K562 (cell line): ENCODE results near the gene HK2. TPM values are rescaled to one million over a fixed set of nuclear protein-coding genes. Genes with fewer than 3 reads are reported as not detected.

Source experiments
- ATAC-seq: fragments of 200-7000 bp; cut with Tn5 transposase; 3 replicates; pipeline ENCODE4 v1.9.1; 2020; ENCODE audit warnings: moderate library complexity
- BruUV-seq: library from RNA; stranded (reverse); fragments of 400-500 nt; replicated peaks from 2 replicates; lab custom pipeline; 2021; lab: Mats Ljungman, UMichigan
- CTCF ChIA-PET: fragments of 300-600 bp; formaldehyde crosslinking; extraction: SDS; loops from one replicate; lab custom pipeline; 2021; ENCODE audit warnings: low intra/inter-chr PET ratio; lab: Yijun Ruan, JAX
- POLR2A ChIA-PET: fragments of 300-600, 350-650 bp; sonication (Branson Sonifier 250); formaldehyde crosslinking; extraction: SDS; loops from one replicate; lab custom pipeline; 2021; ENCODE audit warnings: antibody characterized with exemption, inconsistent platforms; lab: Yijun Ruan, JAX
- DNase-seq, 4 experiments: peaks; one replicate each; pipeline versions ENCODE4 v3.0.0 to v3.0.0-alpha.2; 2011 to 2018; ENCODE audit warnings: low spot score in 3 of 4, mixed read lengths in 3 of 4; ENCODE audit errors: extremely low read depth in 1 of 4
- FAIRE-seq: peaks from 2 replicates; lab custom pipeline; 2011; peaks lifted over from hg19 to GRCh38; lab: Jason Lieb, UNC
- H2AFZ ChIP-seq: 2 replicates; pipeline ENCODE4 v1.6.0; 2011; ENCODE audit warnings: low read depth, low read length, control low read depth, inconsistent platforms
- H3K27ac ChIP-seq: fragments of 200-600 bp; 3 replicates; pipeline ENCODE4 v1.8.0; 2011; ENCODE audit warnings: low read depth, mild to moderate bottlenecking, control low read depth, inconsistent platforms, low read length, moderate library complexity, mixed read lengths; ENCODE audit errors: extremely low read depth
- H3K27me3 ChIP-seq, 2 experiments: fragments of 300-600 bp in 1 of 2; 2 replicates in 1 of 2; 3 replicates in 1 of 2; pipeline versions ENCODE4 v1.6.0 to v1.8.0; 2011; ENCODE audit warnings: inconsistent platforms in 2 of 2, low read length in 2 of 2, mild to moderate bottlenecking in 1 of 2, mixed read lengths in 1 of 2, moderate library complexity in 1 of 2; ENCODE audit not compliant: control insufficient read depth in 2 of 2, insufficient read depth in 2 of 2
- H3K36me3 ChIP-seq: fragments of 300-600 bp; 3 replicates; pipeline ENCODE4 v1.8.0; 2011; ENCODE audit warnings: mild to moderate bottlenecking, low read length, inconsistent platforms; ENCODE audit not compliant: control insufficient read depth, insufficient read depth
- H3K4me1 ChIP-seq, 2 experiments: fragments of 200-600 bp in 1 of 2; replicated peaks in 1 of 2; 2 replicates in 1 of 2; 3 replicates in 1 of 2; pipeline versions ENCODE4 v1.5.1 to v1.8.0; 2011; ENCODE audit warnings: inconsistent platforms in 2 of 2, low read length in 2 of 2, mild to moderate bottlenecking in 1 of 2, mixed read lengths in 1 of 2, moderate library complexity in 1 of 2; ENCODE audit not compliant: control insufficient read depth in 2 of 2, insufficient read depth in 2 of 2
- H3K4me2 ChIP-seq: 2 replicates; pipeline ENCODE4 v1.6.1; 2011; ENCODE audit warnings: low read length, control low read depth, inconsistent platforms, mixed read lengths; ENCODE audit not compliant: insufficient read depth
- H3K4me3 ChIP-seq: fragments of 200-600 bp; sonication (generic), shearing (Covaris generic); 2 replicates; pipeline ENCODE4 v1.5.1; 2016; ENCODE audit warnings: control low read depth, inconsistent platforms
- H3K79me2 ChIP-seq: fragments of 200-600 bp; 3 replicates; pipeline ENCODE4 v1.8.0; 2011; ENCODE audit warnings: low read length, inconsistent platforms; ENCODE audit not compliant: control insufficient read depth, insufficient read depth
- H3K9ac ChIP-seq, 2 experiments: 2 replicates each; pipeline versions ENCODE4 v1.6.0 to v1.6.1; 2011; ENCODE audit warnings: low read depth in 2 of 2, low read length in 2 of 2, control low read depth in 1 of 2, inconsistent platforms in 1 of 2, mild to moderate bottlenecking in 1 of 2, mixed read lengths in 1 of 2; ENCODE audit not compliant: insufficient read depth in 1 of 2
- H3K9me1 ChIP-seq: one replicate; pipeline ENCODE4 v1.6.0; 2011; ENCODE audit warnings: inconsistent platforms, mild to moderate bottlenecking, low read length, moderate library complexity; ENCODE audit not compliant: control insufficient read depth, insufficient read depth
- H3K9me3 ChIP-seq: replicated peaks from 2 replicates; pipeline ENCODE4 v1.5.1; 2011; ENCODE audit warnings: low read depth, low read length, inconsistent platforms; ENCODE audit not compliant: control insufficient read depth, insufficient read depth
- H4K20me1 ChIP-seq: replicated peaks from 2 replicates; pipeline ENCODE4 v1.6.1; 2011; ENCODE audit warnings: low read length, inconsistent platforms, mixed read lengths; ENCODE audit not compliant: control insufficient read depth, insufficient read depth
- CC2D1A ChIP-seq: fragments of 450-650 bp; IDR thresholded peaks from 2 replicates; pipeline ENCODE4 v1.6.1; 2017; ENCODE audit warnings: mild to moderate bottlenecking
- PHB2 ChIP-seq: fragments of 450-650 bp; IDR thresholded peaks from 2 replicates; pipeline ENCODE4 v1.6.1; 2017; ENCODE audit warnings: low read depth
- PHF8 ChIP-seq: fragments of 200-600 bp; sonication (generic); IDR thresholded peaks from 2 replicates; pipeline ENCODE4 v1.6.1; 2012; ENCODE audit warnings: mixed run types, mild to moderate bottlenecking, inconsistent platforms, low read length, moderate library complexity, borderline replicate concordance
- SETDB1 ChIP-seq: IDR thresholded peaks from one replicate; pipeline ENCODE4 v1.6.1; 2012; ENCODE audit warnings: low read length, control low read depth, inconsistent platforms
- SMARCE1 ChIP-seq: fragments of 450-650 bp; IDR thresholded peaks from 2 replicates; pipeline ENCODE4 v1.7.1; 2016; ENCODE audit warnings: mild to moderate bottlenecking
- U2AF2 ChIP-seq: fragments of 200-400 bp; formaldehyde crosslinking; optimal IDR thresholded peaks from 2 replicates; pipeline ENCODE3; 2017; ENCODE audit warnings: low read depth, mild to moderate bottlenecking, low read length
- ZFPM2 ChIP-seq: fragments of 250-450 bp; sonication (Bioruptor Pico); IDR thresholded peaks from 2 replicates; pipeline ENCODE4 v1.5.1; 2022; ENCODE audit warnings: mild to moderate bottlenecking
- ZNF232 ChIP-seq: sonication (generic); formaldehyde crosslinking; IDR thresholded peaks from 2 replicates; pipeline ENCODE4 v1.8.0; 2022; ENCODE audit warnings: mild to moderate bottlenecking, missing genetic modification reagents
- ZNF699 ChIP-seq: fragments of 250-450 bp; sonication (Bioruptor Pico); IDR thresholded peaks from 2 replicates; pipeline ENCODE4 v1.8.0; 2021; ENCODE audit warnings: mild to moderate bottlenecking, moderate library complexity; ENCODE audit not compliant: insufficient replicate concordance
- WGBS: fragments of 100-300 bp; shearing (Covaris generic); methylation state at CpG from one replicate; pipeline ENCODE4 v1.1.6; 2016; ENCODE audit warnings: low coverage, mixed read lengths; ENCODE audit not compliant: insufficient coverage; ENCODE audit errors: missing lambda C conversion rate; 5-methylcytosine and 5-hydroxymethylcytosine counted together
- in situ Hi-C: fragments of 300-500 bp; cut with MboI; formaldehyde crosslinking; loops from 4 replicates; pipeline ENCODE4 v1.15.0; 2018; ENCODE audit warnings: inconsistent platforms, mixed read lengths
- intact Hi-C: fragments of 100-400 bp; cut with micrococcal nuclease; formaldehyde crosslinking; loops from 2 replicates; pipeline ENCODE4 v1.14.2; 2022
- polyA plus RNA-seq, 8 experiments: library from polyadenylated mRNA; depleted of rRNA in 4 of 8; stranded (reverse) in 5 of 8; unstranded in 3 of 8; fragments of >200 nt; fragmentation: Nextera tagmentation in 2 of 8; fragmentation: Illumina TruSeq in 1 of 8; extraction: Ambion mirVana in 2 of 8; extraction: Trizol in 1 of 8; gene quantifications; 2 replicates each; pipeline versions ENCODE4 v1.2.1 to v1.2.3, GENCODE V29; 2011 to 2014; ENCODE audit warnings: inconsistent platforms in 1 of 8, missing spikeins in 1 of 8
- total RNA-seq, 7 experiments: library from RNA; depleted of rRNA in 6 of 7; stranded (reverse); fragments of >200 nt in 6 of 7; fragmentation: Illumina TruSeq in 2 of 7; extraction: Trizol in 2 of 7; gene quantifications; 2 replicates each; pipeline versions ENCODE4 v1.2.1 to v1.2.3, GENCODE V29; 2011 to 2021; ENCODE audit warnings: low replicate concordance in 1 of 7
- TF ChIP-seq, protein P1 (sequence below): fragments of 250-450 bp; sonication (Bioruptor Pico); IDR thresholded peaks from 2 replicates; pipeline ENCODE4 v1.8.0; 2021; ENCODE audit warnings: moderate library complexity, mild to moderate bottlenecking, inconsistent platforms
- TF ChIP-seq, protein P2 (sequence below): fragments of 250-450 bp; sonication (Bioruptor Pico); IDR thresholded peaks from 2 replicates; pipeline ENCODE4 v1.4.0; 2020; ENCODE audit warnings: mild to moderate bottlenecking, moderate library complexity, borderline replicate concordance
- TF ChIP-seq, protein P3 (sequence below): fragments of 250-450 bp; sonication (Bioruptor Pico); IDR thresholded peaks from 2 replicates; pipeline ENCODE4 v1.9.0; 2021; ENCODE audit warnings: mild to moderate bottlenecking, inconsistent platforms

Gene HK2
- total and polyA plus RNA-seq, 9 of the 15 experiments (the other 6 are each of a cell fraction or from before 2014, with no cell fraction given), result 4.7 to 56.0 (median 19.9) TPM

DNA sequence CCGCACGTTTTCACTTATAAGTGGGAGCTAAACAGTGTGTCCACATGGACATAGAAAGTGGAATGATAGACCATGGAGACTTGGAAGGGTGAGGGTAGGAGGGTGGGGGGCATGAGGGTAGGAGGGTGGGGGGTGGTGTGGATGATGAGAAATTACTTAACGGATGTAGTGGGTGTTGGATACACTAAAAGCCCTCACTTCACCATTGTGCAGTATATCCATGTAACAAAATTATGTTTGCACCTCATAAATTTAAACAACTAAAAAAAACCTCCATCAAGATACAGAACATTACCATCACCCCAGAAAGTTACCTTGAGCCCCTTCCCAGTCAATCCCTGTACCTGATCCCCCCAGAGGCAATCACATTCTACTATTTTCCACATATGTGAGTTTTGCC is 26.2 kb downstream of the HK2 start:
- WGBS, result 91% methylated on average over 2 of the region's 3 CpGs
- DNase-seq (no peak), FAIRE-seq (no peak), ATAC-seq (no peak)
- in situ Hi-C loops, result no loop called here
- CTCF ChIA-PET, result no interaction called here
- Histone ChIP-seq H3K4me3 (no peak overlapping the region), H3K79me2 (peaks cover 40% of the 10 kb centered on the region), H4K20me1 (peaks cover 52% of the 10 kb centered on the region), H3K4me2 (no peak overlapping the region), H3K9ac (no peak overlapping the region), H3K4me1 (peaks cover 4 to 17% of the 10 kb centered on the region in 2 experiments; a peak in 4 of 5 replicates), H2AFZ (no peak overlapping the region), H3K9me1 (no peaks in the 10 kb centered on the region), H3K27me3 (no peaks in the 10 kb centered on the region), H3K36me3 (peaks cover 66% of the 10 kb centered on the region), H3K27ac (no peak overlapping the region), H3K9me3 (no peaks in the 10 kb centered on the region)
- intact Hi-C loops, result no loop called here
- BruUV-seq, result no TSS peak
- POLR2A ChIA-PET, result no interaction called here
- no peak for TF ChIP-seq ZNF699 (CRISPR knock-in tag)
- no peak for TF ChIP-seq PHF8
- no peak for TF ChIP-seq ZFPM2 (CRISPR knock-in tag)
- TF ChIP-seq, protein P1, sequence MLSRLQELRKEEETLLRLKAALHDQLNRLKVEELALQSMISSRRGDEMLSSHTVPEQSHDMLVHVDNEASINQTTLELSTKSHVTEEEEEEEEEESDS (CRISPR knock-in tag), result no peak

DNA sequence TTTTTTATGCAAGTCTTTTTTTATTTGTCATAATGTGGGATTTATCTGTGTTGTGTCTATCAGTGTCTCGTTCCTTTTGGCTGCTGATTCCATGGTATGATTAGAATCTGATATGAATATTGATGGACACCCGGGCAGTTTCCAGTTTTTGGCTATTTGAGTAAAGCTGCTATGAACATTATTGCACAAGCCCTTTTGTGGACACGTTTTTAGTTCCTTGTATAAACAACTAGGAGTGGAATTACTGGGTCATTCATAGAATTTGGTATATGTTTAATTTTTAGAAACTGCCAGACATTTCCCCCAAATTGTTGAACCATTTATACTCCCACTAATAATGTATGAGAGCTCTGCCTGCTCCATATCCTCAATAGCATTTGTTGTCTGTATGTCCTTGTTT is 26.6 kb downstream of the HK2 start:
- no TSS peak for BruUV-seq
- peaks cover 7 to 18% of the 10 kb centered on the region in 2 experiments; a peak in 4 of 5 replicates for H3K4me1 ChIP-seq
- H3K36me3 ChIP-seq, result peaks cover 66% of the 10 kb centered on the region
- DNase-seq (no peak), ATAC-seq (no peak), FAIRE-seq (no peak)
- ChIA-PET POLR2A (no interaction called here), CTCF (no interaction called here)
- peaks cover 45% of the 10 kb centered on the region for H3K79me2 ChIP-seq
- H3K9me3 ChIP-seq, result no peaks in the 10 kb centered on the region
- in situ Hi-C loops, result no loop called here
- H3K27me3 ChIP-seq, result no peaks in the 10 kb centered on the region
- H4K20me1 ChIP-seq, result peaks cover 55% of the 10 kb centered on the region
- H3K9ac ChIP-seq, result no peak overlapping the region
- no peak overlapping the region for H2AFZ ChIP-seq
- 77% methylated on average over 3 of the region's 3 CpGs for WGBS
- intact Hi-C loops, result no loop called here
- no peak overlapping the region for H3K4me2 ChIP-seq
- no peak overlapping the region for H3K4me3 ChIP-seq
- no peak overlapping the region for H3K27ac ChIP-seq
- no peaks in the 10 kb centered on the region for H3K9me1 ChIP-seq
- TF ChIP-seq, protein P2, sequence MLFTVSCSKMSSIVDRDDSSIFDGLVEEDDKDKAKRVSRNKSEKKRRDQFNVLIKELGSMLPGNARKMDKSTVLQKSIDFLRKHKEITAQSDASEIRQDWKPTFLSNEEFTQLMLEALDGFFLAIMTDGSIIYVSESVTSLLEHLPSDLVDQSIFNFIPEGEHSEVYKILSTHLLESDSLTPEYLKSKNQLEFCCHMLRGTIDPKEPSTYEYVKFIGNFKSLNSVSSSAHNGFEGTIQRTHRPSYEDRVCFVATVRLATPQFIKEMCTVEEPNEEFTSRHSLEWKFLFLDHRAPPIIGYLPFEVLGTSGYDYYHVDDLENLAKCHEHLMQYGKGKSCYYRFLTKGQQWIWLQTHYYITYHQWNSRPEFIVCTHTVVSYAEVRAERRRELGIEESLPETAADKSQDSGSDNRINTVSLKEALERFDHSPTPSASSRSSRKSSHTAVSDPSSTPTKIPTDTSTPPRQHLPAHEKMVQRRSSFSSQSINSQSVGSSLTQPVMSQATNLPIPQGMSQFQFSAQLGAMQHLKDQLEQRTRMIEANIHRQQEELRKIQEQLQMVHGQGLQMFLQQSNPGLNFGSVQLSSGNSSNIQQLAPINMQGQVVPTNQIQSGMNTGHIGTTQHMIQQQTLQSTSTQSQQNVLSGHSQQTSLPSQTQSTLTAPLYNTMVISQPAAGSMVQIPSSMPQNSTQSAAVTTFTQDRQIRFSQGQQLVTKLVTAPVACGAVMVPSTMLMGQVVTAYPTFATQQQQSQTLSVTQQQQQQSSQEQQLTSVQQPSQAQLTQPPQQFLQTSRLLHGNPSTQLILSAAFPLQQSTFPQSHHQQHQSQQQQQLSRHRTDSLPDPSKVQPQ, result no peak
- TF ChIP-seq CC2D1A (no peak), U2AF2 (no peak), SMARCE1 (no peak), PHB2 (no peak), SETDB1 (no peak), ZNF232 (CRISPR knock-in tag) (no peak)
- TF ChIP-seq, protein P3, sequence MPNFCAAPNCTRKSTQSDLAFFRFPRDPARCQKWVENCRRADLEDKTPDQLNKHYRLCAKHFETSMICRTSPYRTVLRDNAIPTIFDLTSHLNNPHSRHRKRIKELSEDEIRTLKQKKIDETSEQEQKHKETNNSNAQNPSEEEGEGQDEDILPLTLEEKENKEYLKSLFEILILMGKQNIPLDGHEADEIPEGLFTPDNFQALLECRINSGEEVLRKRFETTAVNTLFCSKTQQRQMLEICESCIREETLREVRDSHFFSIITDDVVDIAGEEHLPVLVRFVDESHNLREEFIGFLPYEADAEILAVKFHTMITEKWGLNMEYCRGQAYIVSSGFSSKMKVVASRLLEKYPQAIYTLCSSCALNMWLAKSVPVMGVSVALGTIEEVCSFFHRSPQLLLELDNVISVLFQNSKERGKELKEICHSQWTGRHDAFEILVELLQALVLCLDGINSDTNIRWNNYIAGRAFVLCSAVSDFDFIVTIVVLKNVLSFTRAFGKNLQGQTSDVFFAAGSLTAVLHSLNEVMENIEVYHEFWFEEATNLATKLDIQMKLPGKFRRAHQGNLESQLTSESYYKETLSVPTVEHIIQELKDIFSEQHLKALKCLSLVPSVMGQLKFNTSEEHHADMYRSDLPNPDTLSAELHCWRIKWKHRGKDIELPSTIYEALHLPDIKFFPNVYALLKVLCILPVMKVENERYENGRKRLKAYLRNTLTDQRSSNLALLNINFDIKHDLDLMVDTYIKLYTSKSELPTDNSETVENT (CRISPR knock-in tag), result no peak
